NB4 (cell line): Measurements from ENCODE around the gene STOML1.

Source experiments
- MYC ChIP-seq: IDR thresholded peaks from 2 replicates; pipeline ENCODE4 v1.6.1; 2011; ENCODE audit warnings: low read depth, low read length
- POLR2A ChIP-seq: IDR thresholded peaks from 2 replicates; pipeline ENCODE4 v1.6.1; 2011; ENCODE audit warnings: mild to moderate bottlenecking; ENCODE audit not compliant: insufficient read length; ENCODE audit errors: extremely low read depth
- TF ChIP-seq, protein P1 (sequence below): IDR thresholded peaks from one replicate; pipeline ENCODE4 v1.5.1; 2012; ENCODE audit warnings: low read depth, low read length
- TF ChIP-seq, protein P2 (sequence below): IDR thresholded peaks from 2 replicates; pipeline ENCODE4 v1.6.1; 2011; ENCODE audit warnings: low read depth, low read length

DNA sequence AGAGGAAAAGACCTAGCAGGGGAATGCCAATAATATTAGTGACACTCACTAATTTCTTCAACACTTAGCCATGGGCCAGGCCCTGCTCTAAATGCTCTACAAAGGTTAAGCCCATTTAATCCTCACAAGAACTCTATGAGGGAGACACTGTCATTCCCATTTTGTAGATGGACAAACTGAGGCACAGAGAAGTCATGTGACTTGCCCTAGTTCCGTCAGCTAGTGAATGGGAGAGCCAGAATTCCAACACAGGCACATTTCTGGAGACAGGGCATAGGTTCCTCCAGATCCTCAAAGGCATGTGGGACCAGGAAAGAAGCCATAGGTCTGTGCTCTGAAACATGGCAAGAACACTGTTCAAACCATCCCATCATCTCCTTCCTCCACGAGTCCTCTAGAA lies 34.3 kb downstream of the STOML1 start:
- TF ChIP-seq POLR2A (no peak), MYC (no peak)
- TF ChIP-seq, protein P1, sequence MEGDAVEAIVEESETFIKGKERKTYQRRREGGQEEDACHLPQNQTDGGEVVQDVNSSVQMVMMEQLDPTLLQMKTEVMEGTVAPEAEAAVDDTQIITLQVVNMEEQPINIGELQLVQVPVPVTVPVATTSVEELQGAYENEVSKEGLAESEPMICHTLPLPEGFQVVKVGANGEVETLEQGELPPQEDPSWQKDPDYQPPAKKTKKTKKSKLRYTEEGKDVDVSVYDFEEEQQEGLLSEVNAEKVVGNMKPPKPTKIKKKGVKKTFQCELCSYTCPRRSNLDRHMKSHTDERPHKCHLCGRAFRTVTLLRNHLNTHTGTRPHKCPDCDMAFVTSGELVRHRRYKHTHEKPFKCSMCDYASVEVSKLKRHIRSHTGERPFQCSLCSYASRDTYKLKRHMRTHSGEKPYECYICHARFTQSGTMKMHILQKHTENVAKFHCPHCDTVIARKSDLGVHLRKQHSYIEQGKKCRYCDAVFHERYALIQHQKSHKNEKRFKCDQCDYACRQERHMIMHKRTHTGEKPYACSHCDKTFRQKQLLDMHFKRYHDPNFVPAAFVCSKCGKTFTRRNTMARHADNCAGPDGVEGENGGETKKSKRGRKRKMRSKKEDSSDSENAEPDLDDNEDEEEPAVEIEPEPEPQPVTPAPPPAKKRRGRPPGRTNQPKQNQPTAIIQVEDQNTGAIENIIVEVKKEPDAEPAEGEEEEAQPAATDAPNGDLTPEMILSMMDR: no peak
- TF ChIP-seq, protein P2, sequence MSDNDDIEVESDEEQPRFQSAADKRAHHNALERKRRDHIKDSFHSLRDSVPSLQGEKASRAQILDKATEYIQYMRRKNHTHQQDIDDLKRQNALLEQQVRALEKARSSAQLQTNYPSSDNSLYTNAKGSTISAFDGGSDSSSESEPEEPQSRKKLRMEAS: no peak
